Thymus (tissue), 14 donors: ENCODE data around the gene ARMH1. TPM values are rescaled to one million over a fixed set of nuclear protein-coding genes. Genes with fewer than 3 reads are reported as not detected.

Experiments used
- DNase-seq, 9 donors: peaks; one replicate each; pipeline ENCODE4 v3.0.0-alpha.2; 2013; ENCODE audit warnings: low spot score in 9 of 9, low read depth in 6 of 9, missing footprints in 1 of 9
- H3K27ac ChIP-seq, 2 donors: one replicate each; pipeline ENCODE4 v1.5.1; 2013; ENCODE audit warnings: control low read depth in 1 of 2, low read depth in 1 of 2, low read length in 1 of 2, mild to moderate bottlenecking in 1 of 2, moderate library complexity in 1 of 2
- H3K27me3 ChIP-seq, 2 donors: one replicate each; pipeline ENCODE4 v1.5.1; 2013; ENCODE audit warnings: low read length in 1 of 2; ENCODE audit not compliant: control insufficient read depth in 2 of 2, insufficient read depth in 1 of 2
- H3K36me3 ChIP-seq, 2 donors: one replicate each; pipeline ENCODE4 v1.5.1; 2013; ENCODE audit warnings: low read length in 1 of 2, mild to moderate bottlenecking in 1 of 2, moderate library complexity in 1 of 2; ENCODE audit not compliant: control insufficient read depth in 2 of 2, insufficient read depth in 2 of 2
- H3K4me1 ChIP-seq, 2 donors: one replicate each; pipeline ENCODE4 v1.5.1; 2013; ENCODE audit warnings: low read length in 2 of 2; ENCODE audit not compliant: control insufficient read depth in 2 of 2, insufficient read depth in 2 of 2
- H3K4me3 ChIP-seq, 2 donors: one replicate each; pipeline ENCODE4 v1.5.1; 2013; ENCODE audit warnings: low read length in 2 of 2, control low read depth in 1 of 2, mild to moderate bottlenecking in 1 of 2
- H3K9me3 ChIP-seq, 2 donors: one replicate each; pipeline ENCODE4 v1.5.1; 2013; ENCODE audit warnings: low read length in 1 of 2, mild to moderate bottlenecking in 1 of 2; ENCODE audit not compliant: control insufficient read depth in 2 of 2, insufficient read depth in 1 of 2
- WGBS: extraction: QIAGEN DNeasy Blood & Tissue Kit; methylation state at CpG from one replicate; pipeline ENCODE4 v1.1.7; 2013; 5-methylcytosine and 5-hydroxymethylcytosine counted together
- long read RNA-seq, 10 donors: transcript quantifications; one replicate each; lab custom pipeline, GENCODE V29; 2026
- polyA plus RNA-seq: library from polyadenylated mRNA; stranded (reverse); fragments of 200-250 nt; gene quantifications from one replicate; pipeline ENCODE4 v1.2.3, GENCODE V29; 2013
- total RNA-seq: library from RNA; stranded (reverse); fragments of 120-200 nt; gene quantifications from one replicate; pipeline ENCODE4 v1.2.4, GENCODE V29; 2013
- donor health status: healthy.

The ARMH1 gene
- total RNA-seq (47.7 TPM), polyA plus RNA-seq (577 TPM)
- long read RNA-seq, donor 1: 0 reads
- long read RNA-seq, donor 2, partial matches to known transcripts: 5 of 14 reads
- long read RNA-seq, donor 2, other reads (novel, unspliced or antisense): 7 of 14 reads
- long read RNA-seq, donor 3, partial matches to known transcripts: 7 of 14 reads
- long read RNA-seq, donor 3, other reads (novel, unspliced or antisense): 5 of 14 reads
- long read RNA-seq, donor 4, partial matches to known transcripts: 5 of 6 reads
- long read RNA-seq, donor 4, other reads (novel, unspliced or antisense): 0 of 6 reads
- long read RNA-seq, donor 5, partial matches to known transcripts: 22 of 34 reads
- long read RNA-seq, donor 5, other reads (novel, unspliced or antisense): 10 of 34 reads
- long read RNA-seq, donor 6: 0 reads
- long read RNA-seq, donor 7, partial matches to known transcripts: 15 of 19 reads
- long read RNA-seq, donor 7, other reads (novel, unspliced or antisense): 0 of 19 reads
- long read RNA-seq, donor 8, partial matches to known transcripts: 0 of 3 reads
- long read RNA-seq, donor 8, other reads (novel, unspliced or antisense): 0 of 3 reads
- long read RNA-seq, donor 9, partial matches to known transcripts: 0 of 8 reads
- long read RNA-seq, donor 9, other reads (novel, unspliced or antisense): 5 of 8 reads
- long read RNA-seq, donor 10, partial matches to known transcripts: 0 of 9 reads
- long read RNA-seq, donor 10, other reads (novel, unspliced or antisense): 5 of 9 reads

- Histone ChIP-seq H3K4me3 (peak within 1 kb of the TSS; percentile 72 to 78), H3K27ac (peak within 1 kb of the TSS; percentile 83 to 91), H3K9me3 (no peaks in the 10 kb centered on the region), H3K4me1 (peaks cover 11 to 32% of the 10 kb centered on the region in 2 donors), H3K27me3 (no peaks in the 10 kb centered on the region), H3K36me3 (no peaks in the 10 kb centered on the region)
- peak; percentile 83 to 98 (median 94) for DNase-seq
- WGBS: 2% methylated on average over 56 of the region's 56 CpGs
These were observed at the start of gene ARMH1, which contains the start of gene TMEM53 for GRCh38 chr1:44674113-44675000. ARMH1 (plus strand) TSS chr1:44674714; CDS start chr1:44689698, 14,984 bp downstream. TMEM53 (minus strand) TSS chr1:44674481; CDS start chr1:44674391, 90 bp downstream.

- no peaks in the 10 kb centered on the region for H3K9me3 ChIP-seq
- H3K4me3 ChIP-seq: no peak overlapping the region
- no peak for DNase-seq
- no peaks in the 10 kb centered on the region for H3K27me3 ChIP-seq
- H3K36me3 ChIP-seq: no peaks in the 10 kb centered on the region
- WGBS: 97% methylated on average over 7 of the region's 7 CpGs
- H3K4me1 ChIP-seq: no peaks in the 10 kb centered on the region
- no peak overlapping the region for H3K27ac ChIP-seq
These were observed 49.2 kb upstream of the ARMH1 start for GRCh38 chr1:44625348-44625747.

GRCh38 chr1:44628962-44629756, 45.4 kb upstream of the ARMH1 start:
- Histone ChIP-seq H3K27me3 (no peaks in the 10 kb centered on the region), H3K36me3 (peaks cover 10 to 16% of the 10 kb centered on the region in 2 donors), H3K9me3 (no peaks in the 10 kb centered on the region), H3K4me3 (no peak overlapping the region), H3K27ac (no peak overlapping the region), H3K4me1 (peaks cover 13 to 19% of the 10 kb centered on the region in 2 donors)
- DNase-seq: no peak
- 97% methylated on average over 5 of the region's 5 CpGs for WGBS

GRCh38 chr1:44630116-44630515, 44.4 kb upstream of the ARMH1 start:
- H3K27me3 ChIP-seq: no peaks in the 10 kb centered on the region
- 99% methylated on average over 2 of the region's 2 CpGs for WGBS
- no peaks in the 10 kb centered on the region for H3K9me3 ChIP-seq
- peaks cover 18 to 25% of the 10 kb centered on the region in 2 donors for H3K36me3 ChIP-seq
- H3K4me1 ChIP-seq: peaks cover 13 to 19% of the 10 kb centered on the region in 2 donors
- DNase-seq: no peak
- H3K27ac ChIP-seq: no peak overlapping the region
- no peak overlapping the region for H3K4me3 ChIP-seq

- Histone ChIP-seq H3K27me3 (no peaks in the 10 kb centered on the region), H3K27ac (peak overlapping the region; percentile 95 to 99), H3K9me3 (no peaks in the 10 kb centered on the region), H3K4me1 (peaks cover 13 to 19% of the 10 kb centered on the region in 2 donors), H3K4me3 (peak overlapping the region; percentile 81 to 94), H3K36me3 (peaks cover 30 to 37% of the 10 kb centered on the region in 2 donors)
- 44% methylated on average over 8 of the region's 8 CpGs for WGBS
- DNase-seq: peak in 5 of 9 donors; percentile 5 to 24 (median 11)
These were observed 43.2 kb upstream of the ARMH1 start for GRCh38 chr1:44631333-44631646.

- WGBS: 1% methylated on average over 88 of the region's 88 CpGs
- peak; percentile 54 to 93 (median 82) for DNase-seq
- H3K27ac ChIP-seq: peak overlapping the region; percentile 96 to 99
- peaks cover 13 to 19% of the 10 kb centered on the region in 2 donors for H3K4me1 ChIP-seq
- H3K27me3 ChIP-seq: no peaks in the 10 kb centered on the region
- H3K36me3 ChIP-seq: peaks cover 36 to 43% of the 10 kb centered on the region in 2 donors
- peak overlapping the region; percentile 81 to 94 for H3K4me3 ChIP-seq
- H3K9me3 ChIP-seq: no peaks in the 10 kb centered on the region
These were observed 42.6 kb upstream of the ARMH1 start for GRCh38 chr1:44631647-44632539.

- WGBS: 74% methylated on average over 9 of the region's 9 CpGs
- Histone ChIP-seq H3K36me3 (peaks cover 43 to 50% of the 10 kb centered on the region in 2 donors), H3K4me3 (peak overlapping the region; percentile 81 to 94), H3K27me3 (no peaks in the 10 kb centered on the region), H3K27ac (peak overlapping the region; percentile 96 to 99), H3K9me3 (no peaks in the 10 kb centered on the region), H3K4me1 (peaks cover 13 to 19% of the 10 kb centered on the region in 2 donors)
- DNase-seq: no peak
These were observed 41.9 kb upstream of the ARMH1 start for GRCh38 chr1:44632598-44632997.
